Measurements from ENCODE around the gene RAB35. TPM values are rescaled to one million over a fixed set of nuclear protein-coding genes. Genes with fewer than 3 reads are reported as not detected.

Gene RAB35
- total and polyA plus RNA-seq, 2 experiments from 2014 or later = 9.9 to 16.9 TPM

- no peak for TF ChIP-seq ETS1 (IDR thresholded peaks at IDR 0.05)
- TF ChIP-seq POLR2AphosphoS5 (IDR thresholded peaks at IDR 0.05; ENCODE audit: low read depth) = no peak
- TF ChIP-seq STAT1 (IDR thresholded peaks at IDR 0.05; ENCODE audit: unreplicated experiment) = no peak
- no peak for TF ChIP-seq REST (IDR thresholded peaks at IDR 0.05; ENCODE audit: unreplicated experiment)
Observed at GRCh38 chr12:120048263-120048662, 68.3 kb downstream of the RAB35 start (continued).

GRCh38 chr12:120047072-120047471, 69.5 kb downstream of the RAB35 start:
- Mint-ChIP-seq H3K27ac (no peak overlapping the region), H3K9me3 (peaks cover 4% of the 10 kb centered on the region; the same call in 1 of the 3 replicates), H3K4me1 (no peaks in the 10 kb centered on the region)
- TF ChIP-seq ETS1 (IDR thresholded peaks at IDR 0.05) (no peak), NANOG (IDR thresholded peaks at IDR 0.05; ENCODE audit: borderline replicate concordance) (no peak), EZH2 (IDR thresholded peaks at IDR 0.05; ENCODE audit: low read depth, unreplicated experiment) (no peak), ZNF114 (CRISPR knock-in tag; IDR thresholded peaks at IDR 0.05) (no peak), CREB1 (CRISPR knock-in tag; IDR thresholded peaks at IDR 0.05; ENCODE audit: low read depth) (no peak), REST (IDR thresholded peaks at IDR 0.05; ENCODE audit: unreplicated experiment) (no peak), STAT1 (IDR thresholded peaks at IDR 0.05; ENCODE audit: unreplicated experiment) (no peak), ZNF331 (CRISPR knock-in tag; IDR thresholded peaks at IDR 0.05; ENCODE audit: low read depth) (no peak), EZH2phosphoT487 (IDR thresholded peaks at IDR 0.05; ENCODE audit: unreplicated experiment) (no peak), CTCF (conservative IDR thresholded peaks at IDR 0.05; ENCODE audit: low read depth in 2 of 2) (no peak), JUNB (IDR thresholded peaks at IDR 0.05; ENCODE audit: unreplicated experiment) (no peak), POLR2AphosphoS5 (IDR thresholded peaks at IDR 0.05; ENCODE audit: low read depth) (no peak)

More at GRCh38 chr12:120047072-120047471, 69.5 kb downstream of the RAB35 start:
- Histone ChIP-seq H4K20me1 (replicated peaks; ENCODE audit: insufficient read depth) (no peaks in the 10 kb centered on the region; the same call in 1 of the 2 replicates), H3K4me3 (no peak overlapping the region), H3K4me1 (ENCODE audit: insufficient read depth) (peaks cover 3% of the 10 kb centered on the region; the same call in 1 of the 2 replicates), H3K36me3 (ENCODE audit: insufficient read depth) (no peaks in the 10 kb centered on the region), H3F3A (replicated peaks; ENCODE audit: low read depth) (0 out of 2 replicates have a peak, but pooled peaks cover 6% of the 10 kb centered on the region), H3K27me3 (ENCODE audit: insufficient read depth) (no peaks in the 10 kb centered on the region), H3K4me2 (no peak overlapping the region), H3K79me2 (replicated peaks; ENCODE audit: insufficient read depth) (no peaks in the 10 kb centered on the region), H3K27ac (ENCODE audit: low read depth) (no peak overlapping the region), H2AFZ (no peak overlapping the region), H3K9me2 (ENCODE audit: insufficient read depth) (no peaks in the 10 kb centered on the region)
- Mint-ChIP-seq H3K4me3 (no peak overlapping the region), H3K36me3 (ENCODE audit: low read depth) (peaks cover 8% of the 10 kb centered on the region; the same call in 2 of the 3 replicates), H3K27me3 (ENCODE audit: insufficient read depth, low read depth, poor library complexity) (no peaks in the 10 kb centered on the region)
- no peak for ATAC-seq
- DNase-seq (ENCODE audit: low spot score) = no peak

Data from GM23338 (cell line).